ENCODE measurements around the gene GPR37L1.

The GPR37L1 gene

GRCh38 chr1:202146279-202146678, 23.6 kb downstream of the GPR37L1 start:
- H3K27ac ChIP-seq (ENCODE audit: extremely low read depth, low read depth, low read length) = no peak overlapping the region
- no peaks in the 10 kb centered on the region; the same call in 1 of the 2 replicates for H3K4me1 ChIP-seq (ENCODE audit: control insufficient read depth, insufficient read depth, low read length)
- peaks cover 0 to 6% of the 10 kb centered on the region in 2 experiments; a peak in 1 of 3 replicates for H3K36me3 ChIP-seq (ENCODE audit: control insufficient read depth in 2 of 2, insufficient read depth in 1 of 2, low read length in 2 of 2)
- TF ChIP-seq ZBTB11 (tag by site-specific recombination; conservative IDR thresholded peaks at IDR 0.05; ENCODE audit: low read depth) (no peak), ZNF768 (tag by site-specific recombination; IDR thresholded peaks at IDR 0.05) (no peak), ZNF16 (tag by site-specific recombination; IDR thresholded peaks at IDR 0.05; ENCODE audit: low read depth) (no peak), KLF9 (tag by site-specific recombination; IDR thresholded peaks at IDR 0.05; ENCODE audit: low read depth) (no peak), KLF16 (tag by site-specific recombination; IDR thresholded peaks at IDR 0.05) (no peak), ZSCAN4 (tag by site-specific recombination; IDR thresholded peaks at IDR 0.05) (no peak), ZSCAN16 (tag by site-specific recombination; IDR thresholded peaks at IDR 0.05) (no peak), MZF1 (tag by site-specific recombination; IDR thresholded peaks at IDR 0.05; ENCODE audit: borderline replicate concordance) (no peak), YY2 (tag by site-specific recombination; IDR thresholded peaks at IDR 0.05) (no peak), ZNF23 (tag by site-specific recombination; IDR thresholded peaks at IDR 0.05; ENCODE audit: borderline replicate concordance) (no peak), ZEB2 (tag by site-specific recombination; IDR thresholded peaks at IDR 0.05) (no peak), GLIS2 (tag by site-specific recombination; IDR thresholded peaks at IDR 0.05) (no peak), ZNF274 (IDR thresholded peaks at IDR 0.05; ENCODE audit: low read length) (no peak), ZNF274 (tag by site-specific recombination; IDR thresholded peaks at IDR 0.05; ENCODE audit: borderline replicate concordance) (no peak), OVOL3 (tag by site-specific recombination; IDR thresholded peaks at IDR 0.05) (no peak), ZNF548 (tag by site-specific recombination; IDR thresholded peaks at IDR 0.05) (no peak), ZNF341 (tag by site-specific recombination; IDR thresholded peaks at IDR 0.05; ENCODE audit: low read depth) (no peak), ZNF677 (tag by site-specific recombination; IDR thresholded peaks at IDR 0.05) (no peak)
- ChIA-PET CTCF (interaction anchor here (0.6 to 3.8 kb wide), 4 partner anchors 9 to 161 kb away, joined by 3 to 25 read pairs (median 4); no protein-coding TSS in a partner anchor), POLR2A (interaction anchor here (0.7 kb wide), 1 partner anchor 137 kb away, joined by 6 read pairs; no protein-coding TSS in a partner anchor)
- H3K4me3 ChIP-seq (ENCODE audit: low read depth, low read length) = no peak overlapping the region
- no peaks in the 10 kb centered on the region for H3K9me3 ChIP-seq (ENCODE audit: control insufficient read depth, insufficient read depth, low read depth, low read length)

- POLR2A ChIA-PET = no interaction called here
- H3K36me3 ChIP-seq (ENCODE audit: control insufficient read depth in 2 of 2, insufficient read depth in 1 of 2, low read length in 2 of 2) = peaks cover 0 to 6% of the 10 kb centered on the region in 2 experiments; a peak in 1 of 3 replicates
Observed at GRCh38 chr1:202146993-202147392, 24.3 kb downstream of the GPR37L1 start.

More at GRCh38 chr1:202146993-202147392, 24.3 kb downstream of the GPR37L1 start:
- Histone ChIP-seq H3K4me1 (ENCODE audit: control insufficient read depth, insufficient read depth, low read length) (no peaks in the 10 kb centered on the region; the same call in 1 of the 2 replicates), H3K9me3 (ENCODE audit: control insufficient read depth, insufficient read depth, low read depth, low read length) (no peaks in the 10 kb centered on the region), H3K27ac (ENCODE audit: extremely low read depth, low read depth, low read length) (no peak overlapping the region), H3K4me3 (ENCODE audit: low read depth, low read length) (no peak overlapping the region)
- CTCF ChIA-PET = interaction anchor here (0.6 to 3.8 kb wide), 4 partner anchors 12 to 424 kb away, joined by 3 to 25 read pairs (median 5); no protein-coding TSS in a partner anchor
- peak; percentile 90 for TF ChIP-seq GLIS1 (tag by site-specific recombination; IDR thresholded peaks at IDR 0.05)
- TF ChIP-seq ZBTB8A (tag by site-specific recombination; IDR thresholded peaks at IDR 0.05) = 0 out of 2 replicates have a peak, but pooled peaks have one; percentile 15
- TF ChIP-seq TRIM28 (IDR thresholded peaks at IDR 0.05; ENCODE audit: borderline replicate concordance, low read length) = no peak
- 0 out of 2 replicates have a peak, but pooled peaks have one; percentile 7 for TF ChIP-seq ZNF398 (tag by site-specific recombination; IDR thresholded peaks at IDR 0.05)
- TF ChIP-seq ZNF624 (tag by site-specific recombination; IDR thresholded peaks at IDR 0.05) = no peak
